ENCODE measurements around the gene SRGAP1. TPM values are rescaled to one million over a fixed set of nuclear protein-coding genes. Genes with fewer than 3 reads are reported as not detected.

The SRGAP1 gene
- total RNA-seq, 1 experiment from 2014 or later: 4.2 TPM

DNA sequence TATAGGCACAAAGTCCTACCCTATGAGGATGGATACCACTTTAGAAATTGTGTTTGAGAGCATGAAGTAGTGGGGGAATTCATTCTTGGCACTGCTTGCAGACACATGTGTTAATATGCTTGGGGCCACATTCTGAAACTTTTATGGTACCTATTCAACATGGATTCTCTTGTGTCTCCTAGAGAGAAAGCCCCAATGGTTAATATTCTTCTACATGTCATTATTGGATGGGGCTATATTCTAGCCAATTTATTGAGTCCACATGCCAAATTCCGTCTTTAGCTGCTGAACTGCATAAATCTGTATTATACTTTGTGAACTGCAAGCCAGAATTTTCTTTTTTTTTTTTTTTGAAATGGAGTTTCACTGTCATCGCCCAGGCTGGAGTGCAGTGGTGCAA, 237.6 kb downstream of the SRGAP1 start:
- DNase-seq (ENCODE audit: low read depth): no peak

DNA sequence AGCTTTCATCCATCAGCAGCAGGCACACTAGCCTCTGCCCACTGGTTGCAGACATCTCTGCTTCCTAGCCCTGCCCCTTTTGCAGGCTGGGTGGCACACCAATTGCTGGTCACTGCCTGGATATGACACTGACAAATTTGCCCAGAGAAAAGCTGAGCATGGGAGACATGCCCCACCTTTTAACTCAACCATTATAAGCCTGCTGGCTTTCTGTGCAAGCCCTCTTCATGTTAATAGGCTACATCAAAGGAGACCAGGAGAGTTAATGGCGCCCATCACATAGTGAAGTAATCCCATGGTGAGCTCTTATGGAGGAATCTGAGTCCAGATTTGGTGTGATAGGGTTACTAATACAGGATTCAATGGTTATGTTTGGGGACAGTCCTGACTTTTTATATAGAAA, 238.4 kb downstream of the SRGAP1 start:
- no peak for DNase-seq (ENCODE audit: low read depth)

DNA sequence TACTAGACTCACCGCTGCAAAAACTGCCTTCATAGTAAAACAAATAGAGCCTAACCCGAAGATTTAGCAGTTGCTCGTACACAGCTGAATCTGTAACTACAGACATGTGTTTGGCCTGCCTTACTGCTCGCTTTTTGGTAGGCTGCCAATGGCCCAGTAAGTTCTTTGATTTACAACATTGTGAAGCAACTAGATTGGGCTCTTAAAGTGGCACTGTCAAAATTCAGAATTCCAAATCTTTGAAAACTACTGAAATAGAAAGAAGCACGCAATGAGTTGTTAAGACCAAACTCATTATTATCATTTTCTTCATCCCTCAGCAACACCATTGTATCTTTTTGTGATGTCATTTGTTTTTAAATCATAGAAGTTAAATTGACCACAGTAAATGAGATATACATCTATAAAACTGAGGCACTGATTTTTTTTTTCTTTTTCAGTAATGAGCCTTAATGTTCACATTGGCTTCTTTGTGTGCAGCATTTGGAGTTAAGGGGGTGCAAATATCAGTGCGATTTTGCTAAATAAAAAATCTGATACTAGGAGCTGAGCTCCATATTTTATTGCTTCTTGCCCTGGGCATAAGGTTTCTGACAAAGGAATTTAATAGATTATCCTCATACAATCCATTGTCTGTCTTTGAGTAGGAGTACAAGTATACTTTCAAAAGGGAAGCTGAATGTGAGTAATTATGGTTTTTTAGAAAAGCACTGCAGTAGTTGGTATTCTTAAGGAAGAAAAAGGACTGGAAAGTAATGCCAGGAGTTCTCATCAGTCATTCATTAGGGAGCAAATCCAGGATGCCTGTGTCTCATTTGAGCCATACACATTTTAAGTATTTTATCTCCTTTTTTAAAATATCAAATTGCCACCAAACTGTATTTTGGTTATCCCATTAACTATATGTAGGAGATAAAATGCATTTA, 239.0 kb downstream of the SRGAP1 start:
- peak; percentile 93 for DNase-seq (ENCODE audit: low read depth)

DNA sequence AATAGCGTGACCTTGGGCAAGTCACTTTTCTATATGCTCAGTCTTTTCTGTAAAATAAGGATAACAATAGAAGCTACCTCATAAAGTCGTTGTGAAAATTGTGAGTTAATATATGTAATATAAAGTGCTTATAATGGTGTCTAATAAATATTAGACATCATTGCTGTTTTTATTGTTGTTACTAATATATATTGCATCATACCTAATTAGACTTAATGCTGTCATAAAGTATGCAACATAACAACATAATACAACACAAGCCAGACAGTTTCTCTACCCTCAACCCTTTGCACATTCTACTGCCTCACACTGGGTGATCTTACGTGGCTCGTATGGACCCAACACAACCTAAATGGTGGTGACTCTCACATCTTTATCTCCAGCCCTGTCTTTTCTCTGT, 240.7 kb downstream of the SRGAP1 start:
- DNase-seq (ENCODE audit: low read depth): no peak

DNA sequence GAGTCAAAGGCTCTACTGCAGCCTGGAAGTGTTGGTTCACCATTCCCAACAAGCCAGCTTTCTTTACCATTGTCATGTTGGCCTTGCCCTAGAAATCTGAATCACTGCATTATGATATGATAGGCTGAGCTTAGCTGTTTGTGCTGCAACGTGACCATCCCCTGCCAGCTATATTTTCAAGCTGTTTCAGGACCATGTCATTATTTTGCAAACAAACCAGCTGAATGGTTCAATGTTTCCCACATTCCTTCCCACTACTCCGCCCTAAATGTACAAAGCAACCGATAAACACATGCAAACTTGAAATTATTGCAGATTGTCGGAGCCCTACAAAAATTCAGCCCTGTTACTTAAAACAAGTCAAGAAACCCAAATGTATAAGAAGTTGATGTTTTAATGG, 241.5 kb downstream of the SRGAP1 start:
- peak; percentile 55 for DNase-seq (ENCODE audit: low read depth)

DNA sequence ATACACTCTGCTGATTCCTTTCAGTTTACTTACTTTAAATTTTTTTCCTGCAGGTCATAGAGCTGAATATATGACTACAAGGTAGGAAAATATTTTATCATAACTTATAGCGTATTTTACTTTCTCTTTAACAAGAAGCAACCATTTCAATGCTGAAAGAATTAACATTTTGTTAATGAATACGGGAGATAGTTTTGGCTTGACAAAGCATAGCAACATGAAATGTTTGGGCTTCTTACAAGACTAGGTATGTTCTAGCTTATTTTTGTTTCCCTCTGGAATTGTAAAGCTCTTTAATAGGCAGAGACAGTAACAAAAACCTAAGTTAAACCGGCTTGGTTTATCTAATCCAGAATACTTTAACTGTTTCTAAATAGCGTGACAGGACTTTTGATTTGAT, 242.4 kb downstream of the SRGAP1 start:
- DNase-seq (ENCODE audit: low read depth): no peak

DNA sequence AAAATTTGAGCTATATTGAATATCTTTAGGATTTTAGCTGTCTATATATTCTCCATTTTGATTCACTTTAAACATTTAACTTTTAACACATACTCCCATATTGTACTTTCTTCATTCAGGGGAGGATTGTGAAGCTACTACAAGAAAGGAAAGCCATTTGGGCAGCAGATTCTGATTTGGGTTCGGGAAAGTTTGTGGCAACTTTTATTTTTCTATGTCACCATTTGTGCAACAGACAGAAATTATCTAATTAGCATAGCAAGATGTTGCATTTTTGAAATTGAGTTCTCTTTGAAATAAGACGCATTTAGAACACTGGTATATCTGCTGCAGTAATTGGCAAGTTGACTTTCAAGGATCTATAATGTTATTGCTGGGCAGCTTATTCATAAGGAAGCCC, 243.3 kb downstream of the SRGAP1 start:
- DNase-seq (ENCODE audit: low read depth): no peak

DNA sequence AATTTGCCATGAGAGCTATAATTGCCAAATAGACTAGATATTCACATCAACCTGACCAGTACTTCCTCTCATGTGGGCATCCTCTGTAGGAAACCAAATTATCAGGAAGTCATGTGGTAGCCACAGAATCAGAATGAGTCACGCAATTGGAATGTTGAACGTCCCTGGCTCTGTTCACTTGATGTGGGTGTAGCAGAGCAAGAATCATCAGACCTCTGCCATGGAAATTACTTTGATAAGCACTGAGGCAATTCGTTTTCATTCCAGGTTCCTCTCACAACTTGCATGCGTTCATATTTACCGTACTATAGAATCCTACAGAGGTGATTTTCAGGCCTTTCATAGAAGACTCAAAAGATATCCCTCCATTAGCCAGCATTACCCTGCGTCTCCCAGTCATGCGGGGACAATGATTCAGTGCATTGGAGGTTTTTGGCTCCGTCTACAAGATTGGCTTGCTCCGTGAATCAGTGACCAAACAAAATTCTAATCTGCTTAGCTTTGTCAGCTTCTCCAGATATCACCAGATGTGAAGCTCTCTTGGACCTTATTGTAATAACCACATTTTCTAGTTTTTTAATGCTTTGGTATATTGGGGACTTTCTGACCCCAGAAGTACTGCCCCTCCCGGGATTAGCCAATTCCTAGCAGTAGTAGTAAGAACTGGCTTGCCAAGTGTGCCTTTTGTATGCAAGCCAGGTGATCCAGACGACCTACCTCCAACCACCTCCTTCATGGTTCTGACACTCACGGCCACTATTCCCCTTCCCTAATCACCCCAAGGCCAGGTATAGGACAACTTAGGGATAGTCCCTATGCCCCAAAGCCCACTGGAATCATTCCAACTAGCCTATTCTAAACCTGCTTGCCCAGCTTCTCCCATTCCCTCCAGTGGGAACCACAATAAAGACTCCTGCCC, 244.2 kb downstream of the SRGAP1 start:
- peak; percentile 98 for DNase-seq (ENCODE audit: low read depth)

DNA sequence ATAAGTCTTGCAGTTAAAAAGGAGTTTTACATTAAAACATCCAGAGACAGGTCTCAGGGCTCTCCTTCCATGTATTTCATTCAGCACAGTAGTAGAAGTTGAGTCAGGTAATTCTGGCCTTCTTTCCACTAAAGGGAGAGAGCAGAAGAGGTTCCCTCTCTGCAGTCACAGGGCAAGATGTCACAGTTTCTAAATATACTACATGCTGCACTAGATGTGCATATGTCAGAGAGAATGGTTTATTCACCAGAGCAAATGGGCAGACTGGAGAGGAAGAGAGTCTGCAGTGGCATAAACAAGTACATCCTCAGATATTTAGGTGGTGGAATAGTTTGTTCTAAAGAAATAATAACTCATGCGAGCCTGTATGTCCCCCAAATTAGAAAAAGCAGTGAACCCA, 245.5 kb downstream of the SRGAP1 start:
- no peak for DNase-seq (ENCODE audit: low read depth)

DNA sequence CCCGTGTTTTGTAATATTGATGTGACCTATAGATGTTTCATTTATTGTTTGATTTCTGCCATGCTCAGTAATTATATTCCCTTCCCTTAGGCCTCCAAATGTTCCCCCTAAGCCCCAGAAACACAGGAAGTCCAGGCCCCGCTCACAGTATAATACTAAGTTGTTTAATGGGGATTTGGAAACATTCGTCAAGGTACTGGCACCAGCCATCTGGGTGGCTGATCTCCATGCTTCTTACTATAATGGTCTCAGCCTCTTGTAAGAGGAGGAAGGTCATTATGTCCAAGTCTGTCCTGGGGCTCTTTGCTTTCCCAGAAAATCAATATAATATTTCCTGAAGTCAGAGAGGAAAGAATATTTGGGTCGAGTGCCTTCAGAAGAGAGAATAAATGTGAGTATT, 246.7 kb downstream of the SRGAP1 start:
- no peak for DNase-seq (ENCODE audit: low read depth)

DNA sequence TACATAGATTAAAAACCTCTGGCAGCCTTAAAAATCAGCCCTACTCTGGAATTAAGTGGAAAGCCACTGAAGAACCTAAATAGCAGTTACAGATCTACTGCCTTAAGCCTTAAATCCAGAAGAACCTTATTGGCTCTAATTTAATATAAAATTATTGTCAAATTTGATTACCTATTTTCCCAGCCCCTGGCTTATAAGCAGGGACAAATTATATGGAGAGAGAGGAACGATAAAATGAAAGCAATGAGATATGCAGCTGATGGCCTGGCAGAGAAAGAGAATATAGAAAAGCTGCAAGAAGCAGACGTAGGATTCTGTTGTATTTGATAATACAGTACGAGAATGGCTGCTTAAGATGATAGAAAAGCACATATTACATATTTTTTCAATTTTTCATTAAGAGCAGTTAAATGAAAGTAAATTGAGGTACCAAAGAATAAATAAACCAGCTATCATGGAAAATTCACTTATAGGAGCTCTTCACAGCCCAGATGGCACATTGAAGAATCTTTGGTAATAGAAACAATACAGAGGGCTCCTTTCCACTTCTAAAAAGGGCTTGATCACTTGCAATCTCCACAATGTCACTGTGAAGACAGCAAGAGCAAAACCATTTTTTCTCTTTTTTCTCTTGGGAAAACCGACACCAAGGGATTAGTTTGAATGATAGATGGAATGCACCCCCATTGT, 248.2 kb downstream of the SRGAP1 start:
- no peak for DNase-seq (ENCODE audit: low read depth)

DNA sequence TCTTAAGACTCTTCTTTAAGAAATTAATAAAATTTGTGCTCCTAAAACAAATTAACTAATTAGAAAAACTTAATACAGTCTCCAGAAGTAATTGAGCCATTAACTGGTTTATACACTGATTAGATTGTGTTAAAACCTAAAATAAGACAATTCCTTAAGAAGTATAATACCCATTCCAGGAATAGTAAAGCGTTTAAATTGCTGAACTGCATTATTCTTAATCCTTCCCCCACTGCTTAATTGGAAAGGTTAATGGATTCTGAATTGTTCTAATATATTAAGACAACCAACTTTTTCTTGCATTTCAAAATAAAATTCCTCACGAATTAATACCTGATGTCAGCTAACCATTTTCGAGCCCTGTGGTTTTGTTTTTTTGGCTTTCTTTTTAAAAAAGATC, 249.2 kb downstream of the SRGAP1 start:
- no peak for DNase-seq (ENCODE audit: low read depth)

DNA sequence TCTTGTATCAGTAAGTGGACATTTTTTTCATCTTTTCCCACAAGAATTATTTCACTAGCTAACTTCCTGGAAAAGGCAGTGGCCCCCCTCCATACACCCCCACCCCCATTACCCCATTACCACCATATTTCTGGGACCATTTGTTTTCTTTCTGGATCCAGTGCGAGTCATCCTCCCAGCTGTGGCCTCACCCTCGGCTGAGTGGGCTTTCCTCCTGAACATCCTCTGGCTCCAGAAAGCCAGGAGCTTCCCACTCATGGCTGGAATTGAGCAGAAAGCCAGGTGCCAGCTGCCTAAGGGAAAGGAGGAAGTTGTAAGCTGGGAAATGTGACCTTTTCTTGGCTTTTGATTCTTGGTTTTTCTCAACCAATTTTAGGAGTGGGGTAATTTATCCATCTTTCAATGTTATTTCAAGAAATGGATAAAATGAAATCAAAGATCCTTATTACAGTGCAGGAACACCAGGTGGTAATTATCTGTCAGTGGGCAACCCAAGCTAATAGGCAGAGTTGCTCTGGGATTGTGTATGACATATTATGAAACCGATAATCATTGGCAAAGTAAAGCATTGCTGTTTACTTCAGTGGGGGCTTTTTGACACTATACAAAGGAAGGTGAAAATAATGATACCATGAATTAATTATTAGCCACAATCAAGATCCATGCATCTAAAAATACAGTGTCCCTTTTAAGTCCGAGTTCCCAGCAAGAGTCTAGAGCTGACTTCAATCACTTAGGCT, 253.0 kb downstream of the SRGAP1 start:
- peak; percentile 72 for DNase-seq (ENCODE audit: low read depth)

DNA sequence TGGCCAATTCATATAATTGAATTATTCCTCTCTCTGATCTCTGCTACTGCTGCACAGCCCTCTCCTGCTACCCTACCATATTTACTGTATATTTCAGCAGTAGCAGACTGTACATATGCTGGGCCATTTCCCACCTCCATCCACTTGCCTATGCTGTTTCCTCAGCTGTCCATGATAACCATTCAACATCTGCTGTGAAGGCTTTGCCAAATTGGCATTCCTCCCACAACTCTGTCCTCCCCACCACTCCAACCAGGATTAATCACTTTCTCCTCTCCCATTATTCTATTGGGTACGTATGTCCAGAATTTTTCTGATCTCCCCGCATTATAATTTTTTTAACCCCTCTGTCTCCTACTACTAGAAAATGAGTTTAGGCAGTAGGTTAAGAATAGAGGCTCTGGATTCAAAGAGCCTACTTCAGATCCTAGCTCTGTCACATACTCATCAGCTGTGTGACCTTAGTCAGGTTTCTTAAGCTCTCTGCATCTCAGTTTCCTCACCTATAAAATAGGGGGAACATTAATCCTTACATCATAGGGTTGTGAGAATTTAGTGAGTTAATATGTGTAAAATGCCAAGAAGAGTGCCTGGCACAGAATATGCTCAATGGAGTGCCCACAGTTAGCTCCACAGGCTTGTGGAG, 254.3 kb downstream of the SRGAP1 start:
- peak; percentile 93 for DNase-seq (ENCODE audit: low read depth)

DNA sequence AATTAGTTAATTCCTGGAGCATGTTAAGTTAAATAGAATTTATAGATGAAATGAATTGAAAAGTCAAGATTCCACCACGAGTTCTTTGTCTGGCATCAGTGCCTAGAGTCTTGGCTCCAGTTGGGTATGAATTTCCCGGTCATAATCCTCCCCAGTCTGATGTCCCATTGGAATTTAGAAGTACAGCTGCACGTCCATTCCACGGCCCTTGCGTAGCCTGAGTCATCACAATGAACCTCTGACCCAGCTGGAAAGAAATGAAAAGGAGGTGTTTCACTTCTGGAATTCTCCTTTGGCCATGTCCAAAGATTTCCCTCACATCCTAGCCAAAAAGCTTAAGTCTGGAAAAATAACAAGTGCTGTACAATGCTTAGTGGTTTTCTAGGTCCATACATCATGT, 254.9 kb downstream of the SRGAP1 start:
- DNase-seq (ENCODE audit: low read depth): peak; percentile 96

DNA sequence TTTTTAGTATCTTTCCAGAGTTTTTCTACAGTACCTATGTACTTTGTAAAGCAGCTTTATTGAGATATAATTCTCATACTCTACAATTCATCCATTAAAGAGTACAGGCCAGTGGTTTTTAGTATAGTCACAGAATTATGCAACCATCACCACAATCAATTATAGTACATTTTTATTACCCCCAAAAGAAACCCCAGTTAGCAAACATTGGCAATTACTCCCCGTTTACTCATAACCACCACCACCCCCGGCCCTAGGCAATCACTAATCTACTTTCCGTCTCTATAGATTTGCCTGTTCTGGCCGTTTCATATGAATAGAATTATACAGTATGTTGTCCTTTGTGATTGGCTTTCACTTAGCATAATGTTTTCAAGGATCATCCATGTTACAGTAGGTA, 257.8 kb downstream of the SRGAP1 start:
- DNase-seq (ENCODE audit: low read depth): peak; percentile 48

DNA sequence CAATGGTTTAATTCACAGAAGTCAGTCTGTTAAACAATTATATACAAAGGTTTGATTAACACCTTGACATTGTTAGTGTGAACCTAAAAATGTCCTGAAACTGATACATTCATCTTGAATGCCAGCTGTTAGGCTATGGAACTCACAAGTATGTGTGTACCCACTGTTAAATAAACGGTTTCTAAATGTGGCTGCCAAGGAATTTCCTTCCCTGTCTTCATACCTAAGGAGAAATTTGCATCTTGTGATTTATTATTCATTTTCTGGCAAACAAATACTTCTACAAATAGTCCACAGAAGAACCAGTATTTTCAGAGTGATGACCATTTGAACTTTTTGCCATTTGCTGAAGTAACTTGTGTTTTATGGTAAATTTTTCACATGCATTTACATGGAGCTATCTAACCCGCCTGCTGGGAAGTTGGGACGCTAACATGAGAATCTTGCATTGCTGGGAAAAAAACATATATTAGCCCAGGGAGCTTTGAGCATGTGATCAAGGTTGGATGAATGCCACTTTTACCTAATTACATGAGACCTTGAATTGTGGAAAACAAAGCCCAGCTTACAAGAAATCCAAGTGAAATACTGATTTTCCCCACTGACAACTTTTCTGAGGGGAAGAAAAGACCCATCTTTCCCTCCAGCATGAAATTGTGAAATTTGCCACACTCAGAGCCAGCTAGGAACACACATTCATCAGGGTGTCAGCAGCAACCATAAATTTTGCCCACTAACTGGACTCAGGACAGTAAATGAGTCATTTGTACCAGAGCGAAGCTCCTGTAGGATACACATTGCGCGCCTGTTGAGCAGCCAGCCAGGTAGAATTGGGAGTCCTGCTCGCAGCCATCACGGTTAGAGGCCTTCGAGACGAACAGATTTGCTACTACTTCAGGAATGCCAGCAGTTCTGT, 259.6 kb downstream of the SRGAP1 start:
- peak; percentile 43 for DNase-seq (ENCODE audit: low read depth)

DNA sequence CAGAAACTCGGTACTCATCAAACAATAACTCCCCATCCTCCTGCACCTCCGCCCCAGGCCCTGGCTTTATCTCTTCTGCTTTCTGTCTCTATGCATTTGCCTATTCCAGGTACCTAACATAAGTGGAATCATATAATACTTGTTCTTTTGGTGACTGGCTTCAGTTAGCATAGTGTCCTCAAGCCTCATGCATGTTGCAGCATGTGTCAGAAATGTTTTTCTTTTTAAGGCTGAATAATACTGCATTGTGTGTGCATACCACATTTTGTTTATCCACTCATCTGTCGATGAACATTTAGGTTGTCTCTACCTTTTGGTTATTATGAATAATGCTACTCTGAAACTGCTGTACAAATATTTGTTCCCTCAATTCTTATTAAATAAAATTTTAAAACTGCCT, 260.5 kb downstream of the SRGAP1 start:
- no peak for DNase-seq (ENCODE audit: low read depth)

DNA sequence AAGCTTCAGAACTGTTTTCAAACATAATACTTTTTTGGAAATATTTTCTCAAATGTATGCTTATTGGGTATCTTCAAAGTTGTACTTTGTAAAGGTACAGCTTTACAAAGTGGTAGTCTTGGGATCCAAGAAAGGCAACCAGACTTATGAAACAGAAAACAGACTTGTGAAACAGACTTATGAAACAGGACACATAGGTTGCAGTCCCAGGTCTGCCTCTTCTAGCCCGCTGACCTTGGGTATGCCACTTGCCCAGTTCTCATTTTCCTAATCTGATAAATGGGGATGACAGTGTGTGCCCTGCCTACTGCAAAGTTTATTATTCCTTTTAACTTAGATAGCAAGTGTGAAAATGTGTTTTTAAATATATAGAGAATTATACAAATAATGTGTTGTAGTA, 263.3 kb downstream of the SRGAP1 start:
- no peak for DNase-seq (ENCODE audit: low read depth)

DNA sequence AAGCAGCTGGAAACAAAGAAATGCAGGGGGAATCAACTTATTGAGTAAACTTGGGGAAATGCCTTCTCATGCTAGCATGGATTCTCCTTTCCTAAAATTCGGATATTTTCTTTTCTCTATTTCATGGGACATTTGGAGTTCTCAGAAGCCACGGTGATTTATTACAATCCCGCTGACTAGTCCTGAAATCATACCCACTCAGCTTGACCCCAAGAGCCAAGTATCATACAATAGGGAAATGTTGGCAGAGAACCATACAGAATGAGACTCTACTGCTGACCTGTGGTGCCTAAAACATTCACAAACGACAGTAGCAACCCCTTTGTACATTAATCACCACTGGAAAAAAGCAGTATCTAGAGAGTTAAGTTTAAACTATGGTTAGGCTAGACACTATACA, 265.2 kb downstream of the SRGAP1 start:
- DNase-seq (ENCODE audit: low read depth): no peak
